K562 (cell line): ENCODE results near the gene NPC1.

Experiments used
- HDAC2 ChIP-seq: fragments of 450-650 bp; IDR thresholded peaks from 2 replicates; pipeline ENCODE4 v1.6.1; 2016; ENCODE audit warnings: mild to moderate bottlenecking
- MLX ChIP-seq, 2 experiments: fragments of 450-650 bp in 1 of 2; sonication (generic) in 1 of 2; formaldehyde crosslinking; conservative IDR thresholded peaks; 2 replicates each; pipeline versions ENCODE4 v1.4.0 to v1.8.1; 2020 to 2022; ENCODE audit warnings: mild to moderate bottlenecking in 1 of 2, missing genetic modification reagents in 1 of 2
- NFIC ChIP-seq: fragments of 450-650 bp; IDR thresholded peaks from 2 replicates; pipeline ENCODE4 v1.6.1; 2017; ENCODE audit warnings: mild to moderate bottlenecking, inconsistent platforms
- POLR2A ChIP-seq: fragments of 450-650 bp; conservative IDR thresholded peaks from 2 replicates; pipeline ENCODE4 v1.6.1; 2016
- PRDM10 ChIP-seq: fragments of 450-650 bp; IDR thresholded peaks from 2 replicates; pipeline ENCODE4 v1.6.1; 2018; ENCODE audit not compliant: partially characterized antibody
- RBM39 ChIP-seq: fragments of 200-400 bp; formaldehyde crosslinking; optimal IDR thresholded peaks from 2 replicates; pipeline ENCODE3; 2018; ENCODE audit warnings: low read depth, low read length

DNA sequence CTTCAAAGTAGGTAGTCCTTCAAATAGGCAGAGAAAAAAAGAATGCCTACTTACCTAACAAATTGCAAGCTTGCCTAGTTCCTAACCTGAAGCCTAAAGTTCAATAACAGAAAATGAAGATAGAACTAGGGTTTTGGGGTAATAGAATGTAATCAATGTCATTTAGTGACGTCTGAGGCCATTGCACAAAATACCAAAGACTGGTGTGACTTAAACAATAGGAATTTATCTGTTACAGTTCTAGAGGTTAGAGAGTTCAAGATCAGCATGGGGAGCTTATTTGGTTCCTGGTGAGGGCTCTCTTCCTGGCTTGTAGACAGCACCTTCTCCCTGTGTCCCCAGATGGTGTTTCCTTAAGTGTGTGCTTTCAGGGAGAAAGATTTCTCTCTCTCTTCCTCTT is 4.7 kb upstream of the NPC1 start:
- TF ChIP-seq HDAC2 (no peak), RBM39 (no peak), NFIC (no peak), MLX (CRISPR knock-in tag; conservative IDR thresholded peaks at IDR 0.05) (no peak), PRDM10 (no peak), POLR2A (no peak)
